NOMO-1 treated with dmso at 0.1 percent for 144 hours (cell line): ENCODE results near the gene MCF2L.

Source experiments
- DNase-seq: peaks from one replicate; lab custom pipeline; 2025; ENCODE audit not compliant: unreplicated experiment; lab: John Stamatoyannopoulos, UW

Gene MCF2L

GRCh38 chr13:112979406-112979902 lies 10.4 kb downstream of the MCF2L start:
- no peak for DNase-seq

GRCh38 chr13:112980434-112980833 lies 11.4 kb downstream of the MCF2L start:
- peak; percentile 25 for DNase-seq

- no peak for DNase-seq
These were observed 12.4 kb downstream of the MCF2L start for GRCh38 chr13:112981451-112981850.

GRCh38 chr13:112982281-112983041 lies 13.4 kb downstream of the MCF2L start:
- DNase-seq, result no peak

- DNase-seq, result no peak
These were observed 14.0 kb downstream of the MCF2L start for GRCh38 chr13:112983042-112983305.

- DNase-seq, result no peak
These were observed 14.6 kb downstream of the MCF2L start for GRCh38 chr13:112983428-112984196.

GRCh38 chr13:112984501-112984900 lies 15.5 kb downstream of the MCF2L start:
- no peak for DNase-seq

- no peak for DNase-seq
These were observed 16.2 kb downstream of the MCF2L start for GRCh38 chr13:112984954-112985802.

- no peak for DNase-seq
These were observed 16.9 kb downstream of the MCF2L start for GRCh38 chr13:112985803-112986408.

GRCh38 chr13:112986470-112986869 lies 17.5 kb downstream of the MCF2L start:
- DNase-seq, result no peak

GRCh38 chr13:112986946-112987681 lies 18.1 kb downstream of the MCF2L start:
- no peak for DNase-seq

GRCh38 chr13:112987682-112988024 lies 18.6 kb downstream of the MCF2L start:
- no peak for DNase-seq

GRCh38 chr13:112990783-112991182 lies 21.8 kb downstream of the MCF2L start:
- no peak for DNase-seq

GRCh38 chr13:112991609-112992008 lies 22.6 kb downstream of the MCF2L start:
- no peak for DNase-seq

GRCh38 chr13:112992931-112993680 lies 24.1 kb downstream of the MCF2L start:
- DNase-seq, result no peak

- no peak for DNase-seq
These were observed 25.2 kb downstream of the MCF2L start for GRCh38 chr13:112994084-112994780.

GRCh38 chr13:112994781-112995355 lies 25.9 kb downstream of the MCF2L start:
- no peak for DNase-seq

GRCh38 chr13:112995395-112996191 lies 26.6 kb downstream of the MCF2L start:
- no peak for DNase-seq
